T-helper 9 cell (primary cell): Measurements from ENCODE around the gene PLEKHA6.
"Not testable (repeated sequence)": the region's sequence is repeated elsewhere in the genome, so short reads cannot be mapped to it uniquely, and the experiment has no call there.

Source experiments
- DNase-seq: peaks from one replicate; pipeline ENCODE4 v3.0.0-alpha.2; 2020

PLEKHA6 gene

DNA sequence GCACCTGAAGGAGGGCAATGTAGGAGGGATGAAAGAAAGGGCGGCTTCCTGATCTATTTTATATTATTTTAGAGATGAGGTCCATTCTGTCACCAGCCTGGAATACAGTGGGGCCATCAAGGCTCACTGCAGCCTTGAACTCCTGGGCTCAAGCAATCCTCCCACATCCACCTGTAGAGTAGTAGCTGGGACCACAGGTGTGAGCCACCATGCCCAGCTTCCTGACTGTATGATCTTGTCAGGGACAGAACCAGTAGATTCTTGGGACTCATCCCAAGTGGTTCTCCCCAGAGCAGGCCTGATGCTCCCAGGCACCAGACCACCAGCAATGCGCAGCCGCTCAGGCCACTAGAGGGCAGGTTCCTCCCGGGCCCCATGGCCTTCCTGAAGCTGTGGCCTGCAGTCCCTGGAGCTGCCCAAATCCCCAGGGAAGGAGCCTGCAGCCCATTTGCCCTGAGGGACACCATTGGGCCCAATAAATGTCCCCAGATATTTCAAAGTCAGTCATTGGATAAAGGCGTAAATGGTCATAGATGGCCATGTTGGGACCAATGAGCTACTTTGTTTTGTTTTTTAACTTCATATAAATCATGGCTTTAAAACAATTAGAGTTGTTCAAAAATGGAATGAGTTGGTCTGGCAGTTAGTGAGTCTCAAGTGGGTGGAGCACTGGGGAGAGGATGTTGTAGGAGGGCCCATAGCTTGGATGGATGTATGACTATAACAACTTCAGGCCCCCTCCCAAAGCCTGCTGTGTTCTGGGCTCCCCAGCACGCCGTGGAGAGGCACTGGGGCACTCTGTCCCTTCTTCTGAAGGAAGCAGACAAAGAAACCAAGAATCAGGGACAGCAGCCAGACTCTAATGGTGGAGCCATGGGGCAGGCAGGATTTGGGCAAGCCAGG lies 101.3 kb downstream of the PLEKHA6 start:
- no peak for DNase-seq

GRCh38 chr1:204257446-204257845 lies 102.3 kb downstream of the PLEKHA6 start:
- DNase-seq: no peak

GRCh38 chr1:204256531-204256930 lies 103.2 kb downstream of the PLEKHA6 start:
- DNase-seq: no peak

GRCh38 chr1:204255966-204256365 lies 103.8 kb downstream of the PLEKHA6 start:
- no peak for DNase-seq

GRCh38 chr1:204255225-204255624 lies 104.5 kb downstream of the PLEKHA6 start:
- no peak for DNase-seq

DNA sequence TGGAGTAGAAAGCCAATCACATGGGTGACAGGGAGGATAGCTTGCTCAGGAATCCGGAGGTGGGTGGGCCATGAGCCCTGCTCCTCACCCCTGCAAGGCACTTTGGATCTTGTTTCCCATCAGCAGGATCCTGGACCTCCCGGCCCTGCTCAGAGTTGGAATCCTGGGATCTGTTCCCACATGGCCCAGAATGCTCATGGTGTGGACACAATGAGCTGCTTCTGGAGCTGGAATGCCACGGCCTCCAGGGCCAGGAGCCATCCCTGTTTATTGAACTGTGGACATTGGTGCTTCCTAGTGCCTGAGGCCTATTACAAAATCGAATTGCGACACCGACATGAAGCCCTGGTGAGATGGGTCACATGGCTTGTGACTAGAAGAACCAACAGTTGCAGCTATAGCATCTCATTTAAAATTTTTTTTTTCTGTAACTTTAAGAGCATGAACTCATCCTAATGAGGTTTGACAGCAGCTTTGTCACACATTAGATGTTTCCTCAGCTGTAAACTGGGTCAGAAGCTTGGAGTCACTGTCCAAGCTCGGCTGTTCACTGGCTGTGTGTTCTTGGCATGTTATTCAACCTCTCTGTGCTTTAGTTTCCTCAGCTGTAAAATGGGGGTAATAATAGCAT lies 105.6 kb downstream of the PLEKHA6 start:
- DNase-seq: no peak

DNA sequence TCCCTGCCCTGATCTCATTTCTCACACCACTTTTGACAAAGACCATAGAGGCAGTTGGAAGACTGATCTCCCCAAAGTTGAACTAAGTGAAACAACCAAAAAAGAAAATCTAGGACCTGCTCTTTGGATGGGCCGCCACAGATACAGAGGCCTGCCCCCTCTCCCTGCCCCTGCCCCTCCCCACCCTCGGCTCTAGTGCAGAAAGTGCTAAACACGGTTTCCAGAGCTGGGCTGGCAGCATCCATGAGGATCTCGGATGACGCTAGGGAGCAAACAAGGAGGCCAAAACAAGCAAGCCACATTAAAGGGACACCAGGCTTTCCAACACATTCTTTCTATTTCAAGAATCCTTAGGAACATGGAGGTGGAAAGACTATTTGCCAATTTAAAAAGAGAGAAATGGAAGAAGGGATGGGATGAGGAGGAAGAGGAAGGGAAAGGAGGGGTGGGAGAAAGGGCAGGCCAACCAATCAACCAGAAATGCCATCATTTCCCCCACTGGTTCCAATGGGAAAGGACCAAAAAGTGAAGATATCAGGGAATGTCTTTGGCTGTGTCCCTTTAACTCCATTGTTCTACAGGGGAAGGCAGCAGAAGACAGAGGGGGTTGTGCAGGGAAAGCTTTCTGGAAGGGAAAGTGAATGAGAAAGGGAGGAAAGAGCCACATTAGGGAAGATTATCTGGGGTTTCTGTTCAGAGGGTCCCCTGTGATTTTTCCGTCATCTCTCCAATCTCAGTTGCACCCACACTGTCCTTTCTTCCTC lies 107.6 kb downstream of the PLEKHA6 start:
- DNase-seq: no peak

DNA sequence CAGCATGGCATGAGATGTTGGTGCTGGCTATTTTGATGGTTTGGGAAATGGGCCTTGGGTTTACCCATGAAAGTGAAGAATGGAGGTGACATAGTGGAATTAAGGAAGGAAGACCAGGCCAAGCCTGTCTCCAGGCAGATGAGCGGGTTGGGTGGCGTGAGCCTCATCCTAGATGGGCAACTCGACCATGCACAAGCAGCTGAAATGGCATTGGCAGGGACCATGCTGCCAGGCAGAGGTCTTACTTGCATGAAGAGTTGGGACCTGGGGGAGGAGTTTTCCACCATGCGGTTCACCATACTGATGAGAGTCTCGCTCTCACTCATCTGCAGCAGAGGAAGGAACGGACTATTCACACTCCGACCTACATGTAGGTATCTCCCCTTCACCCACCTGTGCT lies 108.4 kb downstream of the PLEKHA6 start:
- DNase-seq: no peak

DNA sequence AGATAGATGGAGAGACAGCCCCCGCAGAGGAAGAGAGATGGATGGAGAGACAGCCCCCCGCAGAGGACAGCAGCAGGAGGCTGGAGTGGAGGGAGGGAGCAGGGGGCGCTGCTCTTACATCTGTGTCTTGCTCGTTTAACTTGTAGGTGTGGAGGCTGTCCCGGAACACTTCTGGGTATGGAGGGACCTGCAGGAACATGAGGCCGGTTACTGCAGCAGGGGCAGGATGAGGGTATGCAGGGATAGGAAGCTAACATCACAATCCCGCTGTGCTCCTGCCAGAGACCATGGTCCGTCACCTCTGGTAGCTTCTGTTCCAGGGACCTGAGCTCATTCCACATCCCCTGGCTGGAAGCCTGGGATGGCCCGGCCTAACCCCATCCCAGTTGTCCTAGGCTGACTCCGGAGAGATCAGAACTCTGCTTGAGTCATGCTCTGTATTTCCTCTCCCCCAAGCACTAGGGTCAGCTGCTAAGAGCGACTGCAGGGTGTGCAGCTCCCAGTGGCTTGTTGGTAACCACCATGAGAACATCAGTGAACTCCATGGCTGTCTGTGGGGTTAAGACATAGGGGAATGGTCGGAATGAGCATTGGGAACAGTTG lies 109.2 kb downstream of the PLEKHA6 start:
- DNase-seq: no peak

DNA sequence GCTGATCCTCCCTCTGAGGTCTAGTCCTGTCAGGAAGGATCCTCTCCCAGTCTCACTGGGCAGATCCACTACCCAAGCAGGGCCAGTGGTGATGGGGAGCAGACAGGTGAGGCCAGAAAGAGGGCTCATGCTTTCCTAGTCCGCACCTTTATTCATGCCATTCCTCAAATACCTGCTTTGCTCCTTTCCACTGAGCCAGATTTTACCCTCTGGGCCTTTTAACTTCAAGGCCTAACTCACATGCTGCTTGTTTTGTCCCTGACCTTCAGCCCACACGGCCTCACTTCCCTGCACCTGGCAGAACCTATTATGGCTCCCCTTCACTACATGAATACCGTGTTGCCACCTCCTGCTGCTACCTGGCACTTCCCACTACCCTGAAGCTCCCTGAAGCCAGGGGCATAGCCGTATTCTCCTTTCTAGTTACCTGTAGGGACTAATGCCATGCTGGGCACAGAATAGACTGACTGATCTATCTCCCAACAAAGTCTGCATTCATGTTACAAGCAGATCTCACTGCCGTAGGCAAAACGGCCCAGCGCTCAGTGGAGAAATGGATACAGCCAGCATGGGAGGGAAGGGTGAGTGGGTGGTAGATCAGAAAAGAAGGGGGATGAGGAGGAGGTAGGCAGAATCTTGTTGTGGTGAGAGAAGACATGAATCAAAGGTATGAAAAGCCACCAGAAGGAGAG lies 109.8 kb downstream of the PLEKHA6 start:
- DNase-seq: no peak

DNA sequence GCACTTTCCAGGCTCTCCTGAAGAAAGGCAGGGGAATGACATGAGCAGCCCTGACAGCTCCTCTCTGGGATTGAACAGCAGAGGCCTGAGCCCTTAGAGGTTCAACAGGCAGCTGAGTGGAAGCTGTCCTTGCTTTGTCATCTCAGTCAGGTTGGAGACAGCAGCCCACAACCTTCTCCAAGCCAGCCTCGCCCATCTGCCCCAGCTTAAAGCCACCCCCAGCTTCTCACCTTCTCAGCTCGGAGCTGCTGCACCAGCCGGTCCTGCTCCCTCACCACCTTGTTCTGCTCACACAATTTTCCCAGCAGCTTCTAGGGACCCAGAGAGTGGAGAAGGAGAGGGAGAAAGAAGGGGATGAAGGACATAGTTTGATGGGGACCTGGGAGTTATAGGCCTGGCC lies 110.8 kb downstream of the PLEKHA6 start:
- no peak for DNase-seq

DNA sequence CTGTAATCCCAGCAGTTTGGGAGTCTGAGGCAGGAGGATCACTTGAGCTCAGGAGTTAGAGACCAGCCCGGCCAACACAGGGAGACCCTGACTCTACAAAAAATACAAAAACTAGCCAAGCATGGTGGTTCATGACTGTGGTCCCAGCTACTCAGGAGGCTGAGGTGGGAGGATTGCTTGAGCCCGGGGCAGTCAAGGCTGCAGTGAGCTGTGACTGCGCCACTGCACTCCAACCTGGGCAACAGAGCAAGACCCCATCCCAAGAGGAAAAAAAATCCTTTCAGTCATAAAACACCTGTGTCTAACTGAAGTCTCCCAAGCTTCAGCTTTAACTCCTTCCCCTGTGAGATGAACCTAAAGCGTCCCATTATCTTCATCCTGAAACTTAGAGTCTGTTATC lies 112.9 kb downstream of the PLEKHA6 start:
- no peak for DNase-seq

DNA sequence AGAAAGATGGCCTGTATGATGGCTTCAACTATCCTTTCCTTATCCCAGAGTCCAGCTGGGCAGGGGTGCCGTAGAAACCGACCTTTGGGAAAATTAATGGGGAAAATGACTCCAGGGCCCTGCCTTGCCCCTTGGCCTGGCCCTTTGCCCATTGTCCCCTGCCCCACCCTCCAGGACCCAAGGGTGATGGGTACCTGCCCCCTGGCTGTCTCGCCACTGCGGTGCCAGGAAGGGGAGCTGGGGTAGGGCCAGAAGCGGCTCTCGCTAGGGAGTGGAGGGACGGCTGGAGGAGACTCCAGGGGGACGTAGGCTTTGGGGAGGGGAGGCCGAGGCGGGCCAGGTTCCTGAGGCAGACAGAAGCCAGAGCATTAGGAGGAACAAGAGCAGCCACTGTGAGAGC lies 116.8 kb downstream of the PLEKHA6 start:
- DNase-seq: no peak

DNA sequence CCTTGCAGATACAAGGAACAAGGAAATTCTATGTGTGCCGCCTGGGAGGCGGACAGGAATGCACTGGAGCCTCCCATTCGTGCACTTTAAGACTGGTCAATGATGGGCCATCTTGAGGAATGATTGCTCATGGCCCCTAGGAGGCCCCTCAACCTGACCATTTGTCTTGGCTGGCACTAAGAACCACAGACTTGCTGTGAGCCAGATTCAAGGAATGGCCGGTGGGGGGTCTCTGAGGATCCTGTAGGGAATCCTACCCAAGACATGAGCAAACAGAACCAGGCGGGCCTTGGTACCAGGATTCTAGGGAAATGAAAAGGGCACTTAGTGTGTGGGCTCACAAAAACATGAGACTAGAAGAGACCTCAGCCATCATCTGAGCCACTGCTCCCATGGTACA lies 117.8 kb downstream of the PLEKHA6 start:
- DNase-seq: no peak

DNA sequence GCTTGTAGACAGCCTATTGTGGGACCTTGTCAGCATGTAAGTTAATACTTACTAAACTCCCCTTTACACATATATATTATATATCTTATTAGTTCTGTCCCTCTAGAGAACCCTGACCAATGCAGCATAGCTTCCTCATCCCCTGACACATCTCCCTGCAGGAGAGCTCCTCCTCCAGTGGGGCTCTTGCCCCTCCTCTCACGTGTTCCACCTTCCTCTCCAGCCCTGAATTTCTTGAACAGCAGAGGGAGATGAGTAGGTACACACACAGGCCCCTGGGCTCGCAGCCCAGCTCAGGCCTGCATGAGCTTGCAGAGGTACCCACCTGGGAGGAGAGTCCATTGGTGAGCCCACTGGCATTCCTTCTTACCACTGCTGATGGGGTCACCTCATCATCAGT lies 118.7 kb downstream of the PLEKHA6 start:
- DNase-seq: no peak

DNA sequence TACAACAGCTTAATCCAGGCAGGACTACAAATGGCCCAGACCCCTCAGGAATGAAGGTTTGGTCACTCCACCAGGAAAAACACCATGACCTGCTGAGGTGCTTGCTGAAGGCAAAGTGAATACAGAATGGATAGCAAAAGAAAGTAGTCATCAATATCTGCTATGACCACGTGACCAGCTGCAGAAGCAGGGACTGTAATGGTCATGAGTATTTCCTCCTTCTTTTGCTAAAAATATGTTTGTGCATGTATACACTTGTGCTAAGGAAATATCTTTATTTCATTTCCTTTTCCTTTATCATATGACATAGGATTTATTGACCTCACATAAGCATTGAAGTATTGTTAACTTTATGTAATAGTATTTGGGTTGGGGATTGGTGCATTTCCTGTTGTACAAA lies 119.5 kb downstream of the PLEKHA6 start:
- DNase-seq: no peak

DNA sequence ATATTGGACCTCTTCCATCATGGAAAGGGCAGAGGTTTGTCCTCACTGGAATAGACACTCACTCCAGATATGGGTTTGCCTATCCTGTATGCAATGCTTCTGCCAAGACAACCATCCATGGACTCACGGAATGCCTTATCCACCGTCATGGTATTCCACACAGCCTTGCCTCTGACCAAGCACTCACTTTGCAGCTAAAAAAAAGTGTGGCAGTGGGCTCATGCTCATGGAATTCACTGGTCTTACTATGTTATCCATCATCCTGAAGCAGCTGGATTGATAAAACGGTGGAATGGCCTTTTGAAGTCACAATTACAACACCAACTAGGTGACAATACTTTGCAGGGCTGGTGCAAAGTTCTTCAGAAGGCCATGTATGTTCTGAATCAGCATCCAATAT lies 120.3 kb downstream of the PLEKHA6 start:
- not testable (repeated sequence) for DNase-seq

DNA sequence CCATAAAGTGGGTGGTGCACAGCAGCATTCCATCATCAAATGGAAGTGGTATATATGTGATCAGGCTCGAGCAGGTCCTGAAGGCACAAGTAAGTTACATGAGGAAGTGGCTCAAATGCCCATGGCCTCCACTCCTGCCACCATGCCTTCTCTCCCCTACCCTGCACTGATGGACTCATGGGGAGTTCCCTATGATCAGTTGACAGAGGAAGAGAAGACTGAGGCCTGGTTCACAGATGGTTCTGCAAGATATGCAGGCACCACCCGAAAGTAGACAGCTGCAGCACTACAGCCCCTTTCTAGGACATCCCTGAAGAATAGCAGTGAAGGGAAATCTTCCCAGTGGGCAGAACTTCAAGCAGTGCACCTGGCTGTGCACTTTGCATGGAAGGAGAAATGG lies 121.2 kb downstream of the PLEKHA6 start:
- not testable (repeated sequence) for DNase-seq

- DNase-seq: not testable (repeated sequence)
These were observed 122.2 kb downstream of the PLEKHA6 start for GRCh38 chr1:204237515-204237914.

GRCh38 chr1:204232526-204232925 lies 127.2 kb downstream of the PLEKHA6 start:
- DNase-seq: no peak

DNA sequence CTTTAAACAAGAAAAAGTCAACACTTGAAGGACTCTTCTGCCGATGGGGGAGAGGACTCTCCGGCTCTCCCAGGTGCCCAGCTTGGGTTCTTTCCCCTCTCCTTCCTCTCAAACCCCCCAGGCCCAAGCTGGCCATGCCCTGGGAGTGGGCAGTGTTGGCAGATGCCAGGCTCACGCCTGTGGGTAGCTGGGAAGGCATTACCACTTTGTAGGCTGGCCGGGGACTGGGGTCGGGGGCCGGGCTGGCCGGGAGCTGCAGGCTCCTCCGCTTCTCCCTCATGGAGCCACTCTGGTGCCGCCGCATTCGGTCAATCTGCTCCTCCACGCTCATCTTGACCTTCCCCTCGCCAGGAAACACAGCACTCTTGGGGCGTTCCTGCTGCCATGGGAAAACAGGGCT lies 129.5 kb downstream of the PLEKHA6 start:
- DNase-seq: no peak

GRCh38 chr1:204228896-204229295 lies 130.8 kb downstream of the PLEKHA6 start:
- no peak for DNase-seq
